ENCODE data around the gene SLC2A1.

The SLC2A1 gene

GRCh38 chr1:42958488-42959319 lies at the start of gene SLC2A1:
Gene SLC2A1, minus strand, starts transcription at chr1:42958868. Its CDS starts 217 bp downstream, at chr1:42958651.
- DNase-seq (ENCODE audit: low read depth), result peak; percentile 93

- no peak for DNase-seq (ENCODE audit: low read depth)
Observed at GRCh38 chr1:43007377-43008114, 48.9 kb upstream of the SLC2A1 start.

GRCh38 chr1:43005460-43006361 lies 47.0 kb upstream of the SLC2A1 start:
- no peak for DNase-seq (ENCODE audit: low read depth)

- DNase-seq (ENCODE audit: low read depth), result no peak
Observed at GRCh38 chr1:43004587-43005459, 46.2 kb upstream of the SLC2A1 start.

GRCh38 chr1:43002766-43003165 lies 44.1 kb upstream of the SLC2A1 start:
- no peak for DNase-seq (ENCODE audit: low read depth)

- DNase-seq (ENCODE audit: low read depth), result no peak
Observed at GRCh38 chr1:43002116-43002515, 43.4 kb upstream of the SLC2A1 start.

GRCh38 chr1:43001434-43001833 lies 42.8 kb upstream of the SLC2A1 start:
- DNase-seq (ENCODE audit: low read depth), result no peak

GRCh38 chr1:43000271-43000670 lies 41.6 kb upstream of the SLC2A1 start:
- no peak for DNase-seq (ENCODE audit: low read depth)

- no peak for DNase-seq (ENCODE audit: low read depth)
Observed at GRCh38 chr1:42999308-42999707, 40.6 kb upstream of the SLC2A1 start.

- no peak for DNase-seq (ENCODE audit: low read depth)
Observed at GRCh38 chr1:42998386-42998785, 39.7 kb upstream of the SLC2A1 start.

- DNase-seq (ENCODE audit: low read depth), result no peak
Observed at GRCh38 chr1:42996384-42996970, 37.8 kb upstream of the SLC2A1 start.

- DNase-seq (ENCODE audit: low read depth), result no peak
Observed at GRCh38 chr1:42993502-42994136, 35.0 kb upstream of the SLC2A1 start.

GRCh38 chr1:42992054-42992571 lies 33.4 kb upstream of the SLC2A1 start:
- DNase-seq (ENCODE audit: low read depth), result no peak

GRCh38 chr1:42990757-42991346 lies 32.2 kb upstream of the SLC2A1 start:
- no peak for DNase-seq (ENCODE audit: low read depth)

GRCh38 chr1:42983693-42984092 lies 25.0 kb upstream of the SLC2A1 start:
- no peak for DNase-seq (ENCODE audit: low read depth)

GRCh38 chr1:42983253-42983652 lies 24.6 kb upstream of the SLC2A1 start:
- DNase-seq (ENCODE audit: low read depth), result no peak

GRCh38 chr1:42982641-42983040 lies 24.0 kb upstream of the SLC2A1 start:
- DNase-seq (ENCODE audit: low read depth), result no peak

- no peak for DNase-seq (ENCODE audit: low read depth)
Observed at GRCh38 chr1:42981871-42982270, 23.2 kb upstream of the SLC2A1 start.

GRCh38 chr1:42981255-42981805 lies 22.7 kb upstream of the SLC2A1 start:
- no peak for DNase-seq (ENCODE audit: low read depth)

All from stimulated activated CD8-positive, alpha-beta memory T cell treated with anti-CD3 and anti-CD28 coated beads, Interleukin-4, amount 100 ng/mL, for 24 hours (primary cell).